ENCODE measurements around the gene FNDC3A. TPM values are rescaled to one million over a fixed set of nuclear protein-coding genes. Genes with fewer than 3 reads are reported as not detected.
"Not testable (repeated sequence)": the region's sequence is repeated elsewhere in the genome, so short reads cannot be mapped to it uniquely, and the experiment has no call there.

Gene FNDC3A
- total and polyA plus RNA-seq, 12 donors: 24.4 to 91.2 (median 62.4) TPM

GRCh38 chr13:49064476-49064875, 88.8 kb downstream of the FNDC3A start:
- 94 to 100% (median 95%) methylated on average over 3 of the region's 3 CpGs for WGBS, 4 donors
- intact Hi-C loops (cut with DNase I): no loop called here

GRCh38 chr13:49066856-49067255, 91.1 kb downstream of the FNDC3A start:
- no peak for TF ChIP-seq CTCF (IDR thresholded peaks at IDR 0.05)
- no peak overlapping the region for H3K4me3 ChIP-seq
- no peaks in the 10 kb centered on the region for H3K9me3 ChIP-seq (replicated peaks in 1 of 3)
- no peaks in the 10 kb centered on the region for H3K27me3 ChIP-seq
- no peaks in the 10 kb centered on the region for H3K36me3 ChIP-seq (replicated peaks in 1 of 2)
- H3K27ac ChIP-seq: no peak overlapping the region
- 88 to 94% (median 92%) methylated on average over 2 of the region's 2 CpGs for WGBS, 4 donors
- intact Hi-C loops (cut with DNase I): no loop called here
- no peak for DNase-seq
- H3K4me1 ChIP-seq (replicated peaks in 1 of 2): peaks cover 0 to 5% of the 10 kb centered on the region in 2 donors

More at GRCh38 chr13:49064476-49064875, 88.8 kb downstream of the FNDC3A start:
- Histone ChIP-seq H3K36me3 (replicated peaks in 1 of 2) (no peaks in the 10 kb centered on the region), H3K4me1 (replicated peaks in 1 of 2) (peaks cover 0 to 5% of the 10 kb centered on the region in 2 donors), H3K27ac (no peak overlapping the region), H3K9me3 (replicated peaks in 1 of 3) (no peaks in the 10 kb centered on the region), H3K27me3 (no peaks in the 10 kb centered on the region), H3K4me3 (no peak overlapping the region)
- no peak for DNase-seq
- TF ChIP-seq CTCF (IDR thresholded peaks at IDR 0.05) (no peak), POLR2A (IDR thresholded peaks at IDR 0.05) (no peak)

GRCh38 chr13:49068498-49068897, 92.8 kb downstream of the FNDC3A start:
- H3K27ac ChIP-seq; H3K4me1 ChIP-seq (replicated peaks in 1 of 2); H3K9me3 ChIP-seq (replicated peaks in 1 of 3); H3K4me3 ChIP-seq; DNase-seq; H3K27me3 ChIP-seq; H3K36me3 ChIP-seq (replicated peaks in 1 of 2); intact Hi-C loops (cut with DNase I): not testable (repeated sequence)
- WGBS, 4 donors: 94 to 100% (median 100%) methylated on average over 1 of the region's 1 CpG

- H3K4me3 ChIP-seq; H3K27ac ChIP-seq; H3K4me1 ChIP-seq (replicated peaks in 1 of 2); H3K27me3 ChIP-seq; DNase-seq; H3K36me3 ChIP-seq (replicated peaks in 1 of 2); H3K9me3 ChIP-seq (replicated peaks in 1 of 3): not testable (repeated sequence)
- 92 to 99% (median 99%) methylated on average over 6 of the region's 6 CpGs for WGBS, 4 donors
- intact Hi-C loops (cut with DNase I): loop anchor here in 1 of 2 donors (10.0 kb wide), 1 partner anchor 85 kb away; no protein-coding TSS in a partner anchor
Measured at GRCh38 chr13:49070021-49070420, 94.3 kb downstream of the FNDC3A start.

- intact Hi-C loops (cut with DNase I): loop anchor here in 1 of 2 donors (10.0 kb wide), 1 partner anchor 87 kb away; no protein-coding TSS in a partner anchor
- Histone ChIP-seq H3K4me1 (replicated peaks in 1 of 2) (no peaks in the 10 kb centered on the region), H3K27me3 (no peaks in the 10 kb centered on the region), H3K9me3 (replicated peaks in 1 of 3) (no peaks in the 10 kb centered on the region), H3K4me3 (no peak overlapping the region), H3K36me3 (replicated peaks in 1 of 2) (no peaks in the 10 kb centered on the region), H3K27ac (no peak overlapping the region)
- 88 to 100% (median 98%) methylated on average over 1 of the region's 1 CpG for WGBS, 4 donors
- TF ChIP-seq CTCF (IDR thresholded peaks at IDR 0.05) (no peak), POLR2A (IDR thresholded peaks at IDR 0.05) (no peak)
- DNase-seq: no peak
Measured at GRCh38 chr13:49071341-49071937, 95.7 kb downstream of the FNDC3A start.
